Neural progenitor cell (in vitro differentiated cells): ENCODE results near the gene SLC66A3.

Source experiments
- EZH2 ChIP-seq: fragments of 200-600 bp; sonication (generic); IDR thresholded peaks from 2 replicates; pipeline ENCODE4 v1.6.1; 2017; ENCODE audit warnings: antibody characterized with exemption, mild to moderate bottlenecking, moderate library complexity
- EZH2phosphoT487 ChIP-seq: fragments of 200-600 bp; sonication (generic); IDR thresholded peaks from 2 replicates; pipeline ENCODE4 v1.6.1; 2017; ENCODE audit warnings: antibody characterized with exemption
- TF ChIP-seq, protein P1 (sequence below): fragments of 200-600 bp; sonication (generic); IDR thresholded peaks from 2 replicates; pipeline ENCODE4 v1.5.1; 2017; ENCODE audit warnings: antibody characterized with exemption, mild to moderate bottlenecking

DNA sequence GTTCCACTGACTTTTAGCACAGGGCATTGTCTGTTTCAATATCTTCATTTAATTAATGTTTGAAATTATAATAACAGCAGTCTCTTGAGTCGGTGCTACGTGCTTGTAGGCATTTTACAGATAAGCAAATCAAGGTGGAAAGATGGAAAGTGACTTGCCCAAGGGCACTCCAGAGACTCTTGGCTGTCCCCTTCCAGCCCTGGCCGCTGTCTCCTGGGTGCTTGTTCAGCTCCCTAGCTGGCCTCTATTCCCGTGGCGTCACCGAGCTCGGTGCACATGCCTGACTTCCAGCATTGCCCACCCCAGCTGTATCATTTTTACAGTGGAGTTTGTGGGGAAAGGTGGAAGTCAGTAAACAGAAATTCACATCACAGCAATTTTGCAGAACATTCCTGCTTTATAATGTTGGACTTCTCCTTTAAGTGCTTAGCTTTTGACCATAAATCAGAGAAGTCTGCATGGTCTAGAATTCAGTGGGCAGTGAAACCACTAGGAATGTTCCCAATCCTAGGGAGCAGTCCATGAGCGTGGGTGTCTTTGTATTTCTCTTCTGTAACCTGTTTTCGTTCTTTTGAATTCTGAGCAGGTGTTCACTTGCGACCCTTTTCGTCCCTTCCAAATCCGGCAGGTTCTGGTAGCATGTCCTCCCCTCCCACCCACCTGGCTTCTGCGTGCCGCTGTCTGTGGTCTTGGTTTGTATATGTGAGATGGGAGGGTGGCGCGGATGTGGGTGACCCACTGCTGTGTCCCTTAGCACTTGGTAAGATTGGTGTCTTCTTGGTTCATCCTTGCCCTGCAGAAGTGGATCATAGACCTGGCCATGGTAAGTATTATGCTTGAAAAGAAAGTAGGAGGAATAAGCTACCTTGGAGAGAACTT is 8.4 kb downstream of the SLC66A3 start:
- TF ChIP-seq, protein P1, sequence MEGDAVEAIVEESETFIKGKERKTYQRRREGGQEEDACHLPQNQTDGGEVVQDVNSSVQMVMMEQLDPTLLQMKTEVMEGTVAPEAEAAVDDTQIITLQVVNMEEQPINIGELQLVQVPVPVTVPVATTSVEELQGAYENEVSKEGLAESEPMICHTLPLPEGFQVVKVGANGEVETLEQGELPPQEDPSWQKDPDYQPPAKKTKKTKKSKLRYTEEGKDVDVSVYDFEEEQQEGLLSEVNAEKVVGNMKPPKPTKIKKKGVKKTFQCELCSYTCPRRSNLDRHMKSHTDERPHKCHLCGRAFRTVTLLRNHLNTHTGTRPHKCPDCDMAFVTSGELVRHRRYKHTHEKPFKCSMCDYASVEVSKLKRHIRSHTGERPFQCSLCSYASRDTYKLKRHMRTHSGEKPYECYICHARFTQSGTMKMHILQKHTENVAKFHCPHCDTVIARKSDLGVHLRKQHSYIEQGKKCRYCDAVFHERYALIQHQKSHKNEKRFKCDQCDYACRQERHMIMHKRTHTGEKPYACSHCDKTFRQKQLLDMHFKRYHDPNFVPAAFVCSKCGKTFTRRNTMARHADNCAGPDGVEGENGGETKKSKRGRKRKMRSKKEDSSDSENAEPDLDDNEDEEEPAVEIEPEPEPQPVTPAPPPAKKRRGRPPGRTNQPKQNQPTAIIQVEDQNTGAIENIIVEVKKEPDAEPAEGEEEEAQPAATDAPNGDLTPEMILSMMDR, result no peak
- TF ChIP-seq EZH2phosphoT487 (no peak), EZH2 (no peak)
